HG03108 (cell line): Measurements from ENCODE around the gene SPACDR.
A peak's percentile ranks its signal among the peaks of the same experiment; 100 is the strongest.

ENCODE experiments used
- ATAC-seq: cut with Tn5 transposase; IDR thresholded peaks from one replicate; pipeline ENCODE4 v1.9.1; 2021; ENCODE audit warnings: moderate library complexity; ENCODE audit not compliant: unreplicated experiment

SPACDR gene

GRCh38 chr7:100486111-100486636 lies 22.1 kb upstream of the SPACDR start:
- no peak for ATAC-seq

- ATAC-seq: no peak
These were observed 21.4 kb upstream of the SPACDR start for GRCh38 chr7:100485471-100485876.

- no peak for ATAC-seq
These were observed 20.6 kb upstream of the SPACDR start for GRCh38 chr7:100484673-100485045.

- ATAC-seq: no peak
These were observed 19.9 kb upstream of the SPACDR start, which contains the start of gene NYAP1 for GRCh38 chr7:100483722-100484672. Gene NYAP1 (plus strand): TSS chr7:100483927. CDS start chr7:100485312, 1,385 bp downstream.

- ATAC-seq: peak; percentile 41
These were observed 19.1 kb upstream of the SPACDR start for GRCh38 chr7:100483090-100483721.

GRCh38 chr7:100482728-100483089 lies 18.6 kb upstream of the SPACDR start:
- no peak for ATAC-seq

- ATAC-seq: no peak
These were observed 17.4 kb upstream of the SPACDR start for GRCh38 chr7:100481466-100481865.

GRCh38 chr7:100478958-100479660 lies 15.0 kb upstream of the SPACDR start, which contains the start of gene TSC22D4:
Gene TSC22D4 (minus strand): TSS chr7:100479214. CDS start chr7:100478038, 1,176 bp downstream.
- peak; percentile 54 for ATAC-seq

GRCh38 chr7:100477871-100478267 lies 13.8 kb upstream of the SPACDR start:
- no peak for ATAC-seq

- ATAC-seq: no peak
These were observed 13.1 kb upstream of the SPACDR start for GRCh38 chr7:100476903-100477870.

- no peak for ATAC-seq
These were observed 12.2 kb upstream of the SPACDR start for GRCh38 chr7:100476101-100476780.

GRCh38 chr7:100475549-100475948 lies 11.5 kb upstream of the SPACDR start:
- ATAC-seq: no peak

- ATAC-seq: no peak
These were observed 8.9 kb upstream of the SPACDR start for GRCh38 chr7:100472854-100473499.

GRCh38 chr7:100472121-100472851 lies 8.2 kb upstream of the SPACDR start:
- no peak for ATAC-seq

- no peak for ATAC-seq
These were observed 7.0 kb upstream of the SPACDR start for GRCh38 chr7:100471021-100471420.

GRCh38 chr7:100469227-100470044 lies 5.4 kb upstream of the SPACDR start:
- no peak for ATAC-seq

GRCh38 chr7:100467638-100468373 lies 3.7 kb upstream of the SPACDR start:
- ATAC-seq: no peak
